Measurements from ENCODE around the gene NFASC.

The NFASC gene

GRCh38 chr1:205064301-205064700 is 193.6 kb downstream of the NFASC start:
- DNase-seq (ENCODE audit: low read depth), result no peak
- no peak overlapping the region for H3K4me3 ChIP-seq (ENCODE audit: control insufficient read depth, low read depth, low read length)
- no peak for TF ChIP-seq CTCF (conservative IDR thresholded peaks at IDR 0.05; ENCODE audit: control insufficient read depth, insufficient read depth, low read depth, low read length)

DNA sequence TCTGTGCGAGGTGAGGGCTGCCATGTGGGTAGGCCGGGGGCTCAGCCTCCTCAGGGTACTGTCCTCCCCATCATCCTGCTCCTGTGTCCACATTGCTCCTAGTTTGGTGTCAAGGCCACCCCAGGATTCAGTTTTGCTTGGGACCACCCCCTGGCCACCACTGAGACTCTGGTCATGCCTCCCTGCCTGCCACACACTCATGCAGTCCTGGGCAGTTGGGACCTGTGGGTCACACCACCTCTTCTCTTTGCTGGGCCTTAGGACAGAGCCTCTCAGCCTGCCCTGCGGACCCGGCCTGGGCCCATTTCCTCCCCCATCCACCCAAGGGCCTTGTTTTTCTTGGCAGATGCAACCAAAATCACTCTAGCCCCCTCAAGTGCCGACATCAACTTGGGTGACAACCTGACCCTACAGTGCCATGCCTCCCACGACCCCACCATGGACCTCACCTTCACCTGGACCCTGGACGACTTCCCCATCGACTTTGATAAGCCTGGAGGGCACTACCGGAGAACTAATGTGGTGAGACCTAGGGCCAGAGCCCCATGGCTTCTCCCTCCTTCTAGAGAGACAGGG is 194.2 kb downstream of the NFASC start:
- DNase-seq (ENCODE audit: low read depth), result no peak
- TF ChIP-seq CTCF (conservative IDR thresholded peaks at IDR 0.05; ENCODE audit: control insufficient read depth, insufficient read depth, low read depth, low read length), result no peak
- H3K4me3 ChIP-seq (ENCODE audit: control insufficient read depth, low read depth, low read length), result no peak overlapping the region

GRCh38 chr1:205065666-205066065 is 195.0 kb downstream of the NFASC start:
- no peak overlapping the region for H3K4me3 ChIP-seq (ENCODE audit: control insufficient read depth, low read depth, low read length)
- TF ChIP-seq CTCF (conservative IDR thresholded peaks at IDR 0.05; ENCODE audit: control insufficient read depth, insufficient read depth, low read depth, low read length), result no peak
- DNase-seq (ENCODE audit: low read depth), result no peak

DNA sequence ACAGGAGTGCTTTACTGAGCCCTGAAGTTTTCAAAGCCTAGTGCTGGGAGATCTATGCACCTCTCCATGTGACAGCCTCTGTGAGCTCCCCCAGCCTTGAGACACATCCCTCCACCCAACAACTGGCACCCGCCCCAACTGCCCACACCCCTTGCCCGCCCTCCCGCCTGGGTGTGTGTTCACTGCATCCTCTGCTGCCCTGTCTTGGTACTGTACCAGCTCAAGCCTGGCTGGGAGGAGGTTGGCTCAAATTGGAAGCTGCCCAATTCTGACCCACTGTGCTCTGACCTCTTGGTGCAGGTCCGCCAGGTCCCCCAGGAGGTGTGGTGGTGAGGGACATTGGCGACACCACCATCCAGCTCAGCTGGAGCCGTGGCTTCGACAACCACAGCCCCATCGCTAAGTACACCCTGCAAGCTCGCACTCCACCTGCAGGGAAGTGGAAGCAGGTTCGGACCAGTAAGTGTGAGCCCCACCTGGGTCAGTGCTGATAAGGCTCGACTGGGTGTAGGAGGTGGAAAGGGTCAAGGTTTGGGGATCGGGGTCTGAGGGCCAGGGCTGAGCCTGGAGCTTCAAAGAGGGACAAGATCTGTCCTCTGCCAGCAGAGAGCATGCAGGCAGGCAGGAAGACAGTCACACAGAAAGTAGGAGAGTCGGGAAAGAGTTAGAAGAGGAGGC is 195.6 kb downstream of the NFASC start:
- TF ChIP-seq CTCF (conservative IDR thresholded peaks at IDR 0.05; ENCODE audit: control insufficient read depth, insufficient read depth, low read depth, low read length), result no peak

DNA sequence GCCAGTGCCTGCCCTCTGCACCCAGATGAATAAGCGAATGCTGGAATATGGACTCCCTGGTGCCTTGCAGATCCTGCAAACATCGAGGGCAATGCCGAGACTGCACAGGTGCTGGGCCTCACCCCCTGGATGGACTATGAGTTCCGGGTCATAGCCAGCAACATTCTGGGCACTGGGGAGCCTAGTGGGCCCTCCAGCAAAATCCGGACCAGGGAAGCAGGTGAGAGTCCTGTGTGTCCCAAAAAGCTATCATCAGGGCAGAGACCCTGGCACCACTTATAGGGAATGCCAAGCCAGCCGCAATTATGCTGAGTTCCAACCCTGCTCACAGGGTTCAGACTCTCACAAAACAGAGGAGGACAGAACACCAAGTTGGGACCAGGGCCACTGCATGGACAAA is 196.4 kb downstream of the NFASC start:
- no peak for DNase-seq (ENCODE audit: low read depth)
- TF ChIP-seq CTCF (conservative IDR thresholded peaks at IDR 0.05; ENCODE audit: control insufficient read depth, insufficient read depth, low read depth, low read length), result no peak
- no peak overlapping the region for H3K4me3 ChIP-seq (ENCODE audit: control insufficient read depth, low read depth, low read length)

More for the DNA sequence above, 195.6 kb downstream of the NFASC start:
- DNase-seq (ENCODE audit: low read depth), result no peak
- no peak overlapping the region for H3K4me3 ChIP-seq (ENCODE audit: control insufficient read depth, low read depth, low read length)

- TF ChIP-seq CTCF (conservative IDR thresholded peaks at IDR 0.05; ENCODE audit: control insufficient read depth, insufficient read depth, low read depth, low read length), result no peak
- H3K4me3 ChIP-seq (ENCODE audit: control insufficient read depth, low read depth, low read length), result no peak overlapping the region
- DNase-seq (ENCODE audit: low read depth), result no peak
Measured at GRCh38 chr1:205068001-205068400, 197.3 kb downstream of the NFASC start.

Measured in fibroblast of mammary gland (primary cell).